CD14-positive monocyte (primary cell): ENCODE data around the gene SPATA20. TPM values are rescaled to one million over a fixed set of nuclear protein-coding genes. Genes with fewer than 3 reads are reported as not detected.

ENCODE experiments used
- DNase-seq, 3 donors: peaks; one replicate each; pipeline ENCODE4 v3.0.0-alpha.2; 2011 to 2022
- H2AFZ ChIP-seq: 2 replicates; pipeline ENCODE4 v1.6.0; 2012; ENCODE audit warnings: mild to moderate bottlenecking, low read depth, low read length, inconsistent platforms; ENCODE audit not compliant: insufficient read depth, poor library complexity, severe bottlenecking
- H3K27ac ChIP-seq, 2 donors: 1 replicate in 1 of 2; 2 replicates in 1 of 2; pipeline ENCODE4 v1.5.1; 2012 to 2013; ENCODE audit warnings: low read length in 2 of 2, control low read depth in 1 of 2, inconsistent platforms in 1 of 2, low read depth in 1 of 2, mild to moderate bottlenecking in 1 of 2
- H3K27me3 ChIP-seq, 2 donors: one replicate each; pipeline versions ENCODE4 v1.6.0 to v1.6.1; 2011 to 2013; ENCODE audit warnings: low read length in 2 of 2; ENCODE audit not compliant: control insufficient read depth in 2 of 2, insufficient read depth in 2 of 2
- H3K36me3 ChIP-seq, 2 donors: replicated peaks in 1 of 2; 1 replicate in 1 of 2; 2 replicates in 1 of 2; pipeline versions ENCODE4 v1.5.1 to v1.6.1; 2012 to 2013; ENCODE audit warnings: low read length in 2 of 2, control low read depth in 1 of 2, inconsistent platforms in 1 of 2, mild to moderate bottlenecking in 1 of 2; ENCODE audit not compliant: insufficient read depth in 2 of 2, control insufficient read depth in 1 of 2
- H3K4me1 ChIP-seq, 2 donors: 1 replicate in 1 of 2; 2 replicates in 1 of 2; pipeline versions ENCODE4 v1.5.1 to v1.6.1; 2012 to 2013; ENCODE audit warnings: low read length in 2 of 2, control low read depth in 1 of 2, inconsistent platforms in 1 of 2, mild to moderate bottlenecking in 1 of 2, moderate library complexity in 1 of 2; ENCODE audit not compliant: insufficient read depth in 2 of 2, control insufficient read depth in 1 of 2
- H3K4me2 ChIP-seq: replicated peaks from 2 replicates; pipeline ENCODE3; 2012; ENCODE audit warnings: low read length, moderate library complexity, mild to moderate bottlenecking; ENCODE audit not compliant: poor library complexity, severe bottlenecking; ENCODE audit errors: extremely low read depth
- H3K4me3 ChIP-seq, 3 experiments: fragments of 200-600 bp in 1 of 3; sonication (generic) in 1 of 3; replicated peaks in 1 of 3; 1 replicate in 2 of 3; 2 replicates in 1 of 3; pipeline ENCODE4 v1.5.1; 2011 to 2013; ENCODE audit warnings: low read length in 3 of 3, mild to moderate bottlenecking in 3 of 3, control low read depth in 2 of 3, low read depth in 2 of 3, inconsistent platforms in 1 of 3, moderate library complexity in 1 of 3
- H3K79me2 ChIP-seq: 2 replicates; pipeline ENCODE4 v1.6.0; 2012; ENCODE audit warnings: mild to moderate bottlenecking, control low read depth, inconsistent platforms, low read length, moderate library complexity; ENCODE audit not compliant: insufficient read depth
- H3K9ac ChIP-seq: 2 replicates; pipeline ENCODE4 v1.6.0; 2017; ENCODE audit warnings: low read length, mild to moderate bottlenecking; ENCODE audit not compliant: insufficient read depth, poor library complexity, severe bottlenecking
- H3K9me3 ChIP-seq, 2 donors: replicated peaks in 1 of 2; 1 replicate in 1 of 2; 2 replicates in 1 of 2; pipeline versions ENCODE4 v1.5.1 to v1.6.1; 2012 to 2013; ENCODE audit warnings: low read length in 2 of 2, control low read depth in 1 of 2; ENCODE audit not compliant: control insufficient read depth in 1 of 2, insufficient read depth in 1 of 2
- H4K20me1 ChIP-seq: 2 replicates; pipeline ENCODE4 v1.6.0; 2012; ENCODE audit warnings: mild to moderate bottlenecking, low read length, control low read depth, moderate library complexity; ENCODE audit not compliant: insufficient read depth
- H3K27ac Mint-ChIP-seq, 7 donors: one replicate each; pipeline ENCODE4 v1.8.0; 2020; ENCODE audit warnings: mild to moderate bottlenecking in 7 of 7, mixed read lengths in 7 of 7, moderate library complexity in 6 of 7, inconsistent platforms in 2 of 7
- H3K27me3 Mint-ChIP-seq, 3 donors: one replicate each; pipeline ENCODE4 v1.8.0; 2021 to 2022; ENCODE audit warnings: low read depth in 3 of 3, mild to moderate bottlenecking in 3 of 3, mixed read lengths in 3 of 3, moderate library complexity in 3 of 3, inconsistent platforms in 1 of 3
- H3K36me3 Mint-ChIP-seq, 2 donors: one replicate each; pipeline ENCODE4 v1.8.0; 2020; ENCODE audit warnings: mixed read lengths in 2 of 2, inconsistent platforms in 1 of 2, mild to moderate bottlenecking in 1 of 2
- H3K4me1 Mint-ChIP-seq: one replicate; pipeline ENCODE4 v1.8.0; 2020; ENCODE audit warnings: mild to moderate bottlenecking, mixed read lengths
- H3K4me3 Mint-ChIP-seq, 2 donors: one replicate each; pipeline ENCODE4 v1.8.0; 2020; ENCODE audit warnings: mild to moderate bottlenecking in 2 of 2, mixed read lengths in 2 of 2, moderate library complexity in 1 of 2
- H3K9me3 Mint-ChIP-seq, 7 donors: one replicate each; pipeline ENCODE4 v1.8.0; 2020 to 2022; ENCODE audit warnings: mixed read lengths in 7 of 7, mild to moderate bottlenecking in 6 of 7, moderate library complexity in 6 of 7, inconsistent platforms in 2 of 7
- WGBS: methylation state at CpG from one replicate; pipeline ENCODE4 v1.1.5; 2013; ENCODE audit warnings: missing lambda C conversion rate; ENCODE audit not compliant: insufficient coverage; 5-methylcytosine and 5-hydroxymethylcytosine counted together
- intact Hi-C, 2 donors: fragments of 100-400 bp; cut with micrococcal nuclease; formaldehyde crosslinking; loops; one replicate each; pipeline versions ENCODE4 v1.15.0 to v1.15.1; 2023
- polyA plus RNA-seq, 3 donors: library from polyadenylated mRNA; depleted of rRNA in 1 of 3; unstranded in 2 of 3; stranded (reverse) in 1 of 3; fragments of 300-500 nt in 2 of 3; fragments of >200 nt in 1 of 3; fragmentation: Illumina TruSeq in 2 of 3; gene quantifications; 1 replicate in 2 of 3; 2 replicates in 1 of 3; pipeline ENCODE4 v1.2.3, GENCODE V29; 2012 to 2021
- TF ChIP-seq, protein P1 (sequence below): fragments of 200-600 bp; IDR thresholded peaks from one replicate; pipeline ENCODE4 v1.8.0; 2022; ENCODE audit warnings: antibody characterized with exemption, mild to moderate bottlenecking

SPATA20 gene
- polyA plus RNA-seq, 3 donors, result 9.3 to 37.8 (median 12.2) TPM

- Mint-ChIP-seq H3K27ac (no peak overlapping the region), H3K9me3 (no peaks in the 10 kb centered on the region), H3K36me3 (no peaks in the 10 kb centered on the region), H3K4me1 (peaks cover 16% of the 10 kb centered on the region), H3K4me3 (no peak overlapping the region), H3K27me3 (peaks cover 0 to 4% (median 2%) of the 10 kb centered on the region in 3 donors)
- H2AFZ ChIP-seq, result no peak overlapping the region
- DNase-seq, result no peak
- no peaks in the 10 kb centered on the region for H3K36me3 ChIP-seq
- no peak overlapping the region for H3K9ac ChIP-seq
- TF ChIP-seq, protein P1, sequence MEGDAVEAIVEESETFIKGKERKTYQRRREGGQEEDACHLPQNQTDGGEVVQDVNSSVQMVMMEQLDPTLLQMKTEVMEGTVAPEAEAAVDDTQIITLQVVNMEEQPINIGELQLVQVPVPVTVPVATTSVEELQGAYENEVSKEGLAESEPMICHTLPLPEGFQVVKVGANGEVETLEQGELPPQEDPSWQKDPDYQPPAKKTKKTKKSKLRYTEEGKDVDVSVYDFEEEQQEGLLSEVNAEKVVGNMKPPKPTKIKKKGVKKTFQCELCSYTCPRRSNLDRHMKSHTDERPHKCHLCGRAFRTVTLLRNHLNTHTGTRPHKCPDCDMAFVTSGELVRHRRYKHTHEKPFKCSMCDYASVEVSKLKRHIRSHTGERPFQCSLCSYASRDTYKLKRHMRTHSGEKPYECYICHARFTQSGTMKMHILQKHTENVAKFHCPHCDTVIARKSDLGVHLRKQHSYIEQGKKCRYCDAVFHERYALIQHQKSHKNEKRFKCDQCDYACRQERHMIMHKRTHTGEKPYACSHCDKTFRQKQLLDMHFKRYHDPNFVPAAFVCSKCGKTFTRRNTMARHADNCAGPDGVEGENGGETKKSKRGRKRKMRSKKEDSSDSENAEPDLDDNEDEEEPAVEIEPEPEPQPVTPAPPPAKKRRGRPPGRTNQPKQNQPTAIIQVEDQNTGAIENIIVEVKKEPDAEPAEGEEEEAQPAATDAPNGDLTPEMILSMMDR, result no peak
- no peaks in the 10 kb centered on the region for H3K27me3 ChIP-seq
- no peak overlapping the region for H3K4me2 ChIP-seq
- H3K79me2 ChIP-seq, result no peaks in the 10 kb centered on the region
- intact Hi-C loops, result no loop called here
- H3K9me3 ChIP-seq, result no peaks in the 10 kb centered on the region
- no peak overlapping the region for H3K4me3 ChIP-seq
- H3K4me1 ChIP-seq, result no peaks in the 10 kb centered on the region
- 70% methylated on average over 2 of the region's 3 CpGs for WGBS
- H4K20me1 ChIP-seq, result no peaks in the 10 kb centered on the region
- no peak overlapping the region for H3K27ac ChIP-seq
Observed at GRCh38 chr17:50514388-50514787, 32.6 kb upstream of the SPATA20 start.

DNA sequence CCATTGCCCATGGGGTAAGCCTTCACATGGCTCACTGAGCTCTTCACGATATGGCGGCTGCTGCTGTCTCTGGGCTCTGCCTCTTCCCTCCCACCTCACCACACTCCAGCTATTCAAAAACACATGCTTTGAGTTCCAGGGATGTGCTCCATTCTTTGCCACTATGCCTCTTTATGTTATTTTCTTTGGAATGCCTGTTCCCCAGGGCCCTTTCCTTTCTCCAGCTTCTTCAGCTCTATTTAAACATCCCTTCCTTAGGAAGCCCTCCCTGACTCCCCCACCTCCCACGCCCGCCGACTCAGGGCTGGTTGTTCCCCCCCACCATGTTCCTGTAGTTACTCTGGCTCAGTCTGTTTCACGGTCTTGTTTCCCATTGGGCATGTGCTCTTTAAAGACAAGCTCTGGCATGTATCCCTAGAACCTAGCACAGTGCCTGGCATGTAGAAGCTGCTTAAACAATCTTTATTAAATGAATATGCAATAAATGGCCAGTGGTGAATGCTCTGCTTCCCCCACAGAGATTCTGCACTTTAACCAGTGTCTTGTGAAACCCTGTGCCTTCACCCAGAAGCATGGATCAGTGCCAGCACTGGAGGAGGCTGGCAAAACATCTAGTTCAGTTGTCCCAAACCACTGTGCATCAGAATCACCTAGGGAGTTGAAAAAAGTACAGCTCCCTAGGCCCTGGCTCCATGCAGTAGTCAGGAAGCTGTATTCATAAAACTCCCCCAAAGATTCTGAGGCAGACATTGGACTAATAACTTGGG lies 31.9 kb upstream of the SPATA20 start:
- peaks cover 0 to 2% (median 2%) of the 10 kb centered on the region in 3 donors for H3K27me3 Mint-ChIP-seq
- Histone ChIP-seq H3K4me2 (no peak overlapping the region), H4K20me1 (no peaks in the 10 kb centered on the region), H3K79me2 (no peaks in the 10 kb centered on the region), H3K4me3 (no peak overlapping the region), H3K27ac (no peak overlapping the region), H3K27me3 (no peaks in the 10 kb centered on the region), H3K4me1 (no peaks in the 10 kb centered on the region), H3K9me3 (no peaks in the 10 kb centered on the region), H3K9ac (no peak overlapping the region), H2AFZ (no peak overlapping the region), H3K36me3 (no peaks in the 10 kb centered on the region)
- TF ChIP-seq, protein P1, result no peak
- no peak overlapping the region for H3K4me3 Mint-ChIP-seq
- intact Hi-C loops, result no loop called here
- WGBS, result 86% methylated on average over 6 of the region's 6 CpGs
- no peaks in the 10 kb centered on the region for H3K36me3 Mint-ChIP-seq
- no peak overlapping the region for H3K27ac Mint-ChIP-seq
- H3K9me3 Mint-ChIP-seq, result no peaks in the 10 kb centered on the region
- DNase-seq, result no peak
- H3K4me1 Mint-ChIP-seq, result peaks cover 13% of the 10 kb centered on the region
